Measurements from ENCODE around the gene ETV5.

DNA sequence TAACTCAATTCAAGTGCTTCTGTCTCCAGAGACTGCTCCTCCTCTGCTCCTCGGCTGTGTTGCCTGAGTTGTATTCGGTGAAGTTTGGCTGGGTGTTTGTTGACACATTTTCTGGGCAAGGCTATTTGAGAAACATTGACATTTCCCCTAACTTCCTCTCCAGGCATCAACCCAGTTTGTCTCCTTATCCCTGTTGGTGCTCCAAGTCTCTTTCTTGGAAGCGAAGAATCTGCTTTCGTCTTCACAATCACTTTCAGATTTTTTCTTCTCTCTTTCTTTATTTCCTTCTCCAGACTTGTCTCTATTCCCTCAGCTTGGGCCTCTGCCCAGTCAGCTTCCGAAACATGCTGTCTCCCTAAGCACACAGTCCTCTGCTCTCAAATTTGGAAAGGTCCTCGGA, 84.7 kb downstream of the ETV5 start:
- TF ChIP-seq, protein P1, sequence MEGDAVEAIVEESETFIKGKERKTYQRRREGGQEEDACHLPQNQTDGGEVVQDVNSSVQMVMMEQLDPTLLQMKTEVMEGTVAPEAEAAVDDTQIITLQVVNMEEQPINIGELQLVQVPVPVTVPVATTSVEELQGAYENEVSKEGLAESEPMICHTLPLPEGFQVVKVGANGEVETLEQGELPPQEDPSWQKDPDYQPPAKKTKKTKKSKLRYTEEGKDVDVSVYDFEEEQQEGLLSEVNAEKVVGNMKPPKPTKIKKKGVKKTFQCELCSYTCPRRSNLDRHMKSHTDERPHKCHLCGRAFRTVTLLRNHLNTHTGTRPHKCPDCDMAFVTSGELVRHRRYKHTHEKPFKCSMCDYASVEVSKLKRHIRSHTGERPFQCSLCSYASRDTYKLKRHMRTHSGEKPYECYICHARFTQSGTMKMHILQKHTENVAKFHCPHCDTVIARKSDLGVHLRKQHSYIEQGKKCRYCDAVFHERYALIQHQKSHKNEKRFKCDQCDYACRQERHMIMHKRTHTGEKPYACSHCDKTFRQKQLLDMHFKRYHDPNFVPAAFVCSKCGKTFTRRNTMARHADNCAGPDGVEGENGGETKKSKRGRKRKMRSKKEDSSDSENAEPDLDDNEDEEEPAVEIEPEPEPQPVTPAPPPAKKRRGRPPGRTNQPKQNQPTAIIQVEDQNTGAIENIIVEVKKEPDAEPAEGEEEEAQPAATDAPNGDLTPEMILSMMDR (conservative IDR thresholded peaks at IDR 0.05 in 1 of 2, IDR thresholded peaks at IDR 0.05 in 1 of 2; ENCODE audit: low read depth in 1 of 2, low read length in 2 of 2), result no peak
- no peak for TF ChIP-seq EZH2 (IDR thresholded peaks at IDR 0.05; ENCODE audit: low read length, missing control alignments)

Data from fibroblast of lung (primary cell).